GM04504 (cell line): ENCODE measurements around the gene CLEC16A.
"Not testable (repeated sequence)": the region's sequence is repeated elsewhere in the genome, so short reads cannot be mapped to it uniquely, and the experiment has no call there.

Experiments
- DNase-seq: peaks from one replicate; pipeline ENCODE4 v3.0.0-alpha.2; 2012; ENCODE audit warnings: low read depth

Gene CLEC16A

GRCh38 chr16:11204513-11205047 lies 260.2 kb downstream of the CLEC16A start:
- DNase-seq = no peak

GRCh38 chr16:11205065-11205699 lies 260.8 kb downstream of the CLEC16A start:
- no peak for DNase-seq

GRCh38 chr16:11205754-11206581 lies 261.6 kb downstream of the CLEC16A start:
- no peak for DNase-seq

GRCh38 chr16:11207646-11208045 lies 263.3 kb downstream of the CLEC16A start:
- DNase-seq = no peak

GRCh38 chr16:11208916-11209665 lies 264.7 kb downstream of the CLEC16A start:
- no peak for DNase-seq

- no peak for DNase-seq
Measured at GRCh38 chr16:11210260-11210659, 265.9 kb downstream of the CLEC16A start.

- no peak for DNase-seq
Measured at GRCh38 chr16:11211061-11211976, 267.0 kb downstream of the CLEC16A start.

- DNase-seq = no peak
Measured at GRCh38 chr16:11211977-11212797, 267.8 kb downstream of the CLEC16A start.

GRCh38 chr16:11212798-11213196 lies 268.4 kb downstream of the CLEC16A start:
- no peak for DNase-seq

GRCh38 chr16:11213373-11213772 lies 269.0 kb downstream of the CLEC16A start:
- DNase-seq = no peak

GRCh38 chr16:11213799-11214198 lies 269.4 kb downstream of the CLEC16A start:
- no peak for DNase-seq

GRCh38 chr16:11215935-11216556 lies 271.7 kb downstream of the CLEC16A start:
- DNase-seq = no peak

- no peak for DNase-seq
Measured at GRCh38 chr16:11217651-11218603, 273.6 kb downstream of the CLEC16A start.

GRCh38 chr16:11218604-11218962 lies 274.2 kb downstream of the CLEC16A start:
- no peak for DNase-seq

- DNase-seq = no peak
Measured at GRCh38 chr16:11219178-11219577, 274.8 kb downstream of the CLEC16A start.

- DNase-seq = not testable (repeated sequence)
Measured at GRCh38 chr16:11220507-11220906, 276.1 kb downstream of the CLEC16A start.

GRCh38 chr16:11224096-11224893 lies 279.9 kb downstream of the CLEC16A start:
- no peak for DNase-seq
